Muscle of back (tissue), 11 donors: Measurements from ENCODE around the gene UBE2Q2. TPM values are rescaled to one million over a fixed set of nuclear protein-coding genes. Genes with fewer than 3 reads are reported as not detected.
"Not testable (repeated sequence)": the region's sequence is repeated elsewhere in the genome, so short reads cannot be mapped to it uniquely, and the experiment has no call there.

Experiments
- DNase-seq, 3 donors: peaks; one replicate each; pipeline versions ENCODE4 v3.0.0 to v3.0.0-alpha.2; 2013
- polyA plus RNA-seq, 10 donors: library from polyadenylated mRNA; unstranded; fragments of 120-200 nt; gene quantifications; one replicate each; pipeline ENCODE4 v1.2.1, GENCODE V29; 2013; ENCODE audit not compliant: insufficient read length in 10 of 10

The UBE2Q2 gene
- polyA plus RNA-seq, 10 donors: 44.0 to 64.5 (median 56.1) TPM

DNA sequence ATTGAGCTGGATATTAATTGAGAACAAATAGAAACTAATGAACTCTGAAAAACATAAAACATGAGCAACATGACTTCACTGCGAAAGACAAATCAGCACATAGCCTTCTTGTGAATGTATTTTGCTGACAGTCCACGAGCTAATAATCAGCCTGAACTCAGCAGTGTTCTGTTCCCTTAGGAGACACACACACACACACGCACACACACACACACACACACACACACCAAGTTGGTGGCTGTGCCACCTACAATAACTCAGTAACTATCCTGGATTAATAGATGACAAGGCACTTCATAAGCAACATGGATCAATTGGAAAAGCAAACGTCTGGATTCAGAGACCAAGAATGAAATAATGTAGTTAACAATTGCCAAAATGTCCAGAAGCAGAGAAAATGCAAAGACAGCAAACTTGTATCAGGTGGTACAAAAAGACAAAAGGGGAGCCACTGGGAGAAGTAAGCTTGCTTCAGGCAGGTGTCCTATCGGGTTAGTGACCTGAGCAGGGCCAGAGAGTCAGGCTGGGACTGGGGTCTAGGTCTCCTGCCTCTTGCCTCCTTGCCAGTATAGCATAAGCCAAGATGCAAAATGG lies 20.5 kb upstream of the UBE2Q2 start:
- no peak for DNase-seq

DNA sequence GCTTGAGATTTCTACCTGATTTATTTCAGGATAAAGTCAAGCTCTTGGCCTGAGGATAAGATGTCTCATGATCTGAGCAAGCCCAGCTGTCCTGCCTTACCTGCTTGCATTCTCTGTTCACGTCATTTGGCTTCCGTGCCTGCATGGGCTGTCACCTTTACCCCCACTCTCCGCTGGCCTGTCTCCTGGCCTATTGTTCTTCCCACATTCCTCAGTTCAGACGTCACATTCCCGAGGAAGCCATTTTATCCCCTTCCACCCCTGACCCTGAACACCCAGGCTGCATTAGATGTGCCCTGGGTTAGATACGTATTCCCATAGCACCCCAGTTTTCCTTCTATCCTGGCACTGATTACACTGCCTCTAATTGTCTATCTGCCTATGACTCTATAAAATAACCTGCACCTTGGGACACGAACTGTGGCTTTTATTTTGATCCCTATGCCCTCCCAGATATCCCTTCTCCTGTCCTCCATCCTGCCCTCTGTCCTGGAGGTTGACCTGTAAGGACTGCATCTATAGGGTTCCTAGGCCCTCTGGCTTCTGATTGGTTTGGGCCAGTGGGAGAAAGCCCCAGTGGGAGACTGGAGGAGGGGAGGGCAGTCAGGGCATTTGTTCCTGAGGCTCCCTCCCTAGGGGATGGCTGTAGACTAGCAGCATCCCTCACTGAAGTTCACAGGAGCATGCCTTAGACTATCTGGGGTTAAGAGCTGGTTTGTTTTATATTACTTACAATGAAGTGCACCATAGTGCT lies 19.2 kb upstream of the UBE2Q2 start:
- DNase-seq: no peak

DNA sequence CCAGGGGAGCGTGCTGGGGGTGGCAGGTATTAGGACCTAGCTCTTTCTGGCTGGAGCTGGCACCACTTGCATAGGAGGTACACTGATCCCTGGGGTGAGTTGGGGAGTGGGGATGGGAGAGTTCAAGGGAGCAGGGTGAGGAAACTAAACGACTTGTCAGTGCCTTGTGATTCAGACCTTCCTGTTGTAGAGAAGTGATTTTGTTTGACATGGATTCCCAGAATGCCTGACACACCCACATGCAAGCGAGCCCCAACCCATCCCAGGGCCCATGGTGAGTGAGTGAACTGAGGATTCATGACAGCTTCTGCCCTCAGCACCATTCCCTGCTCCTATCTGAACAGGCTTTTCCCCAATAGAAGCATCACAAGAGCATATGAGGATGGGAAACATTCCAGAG lies 15.6 kb upstream of the UBE2Q2 start:
- no peak for DNase-seq

DNA sequence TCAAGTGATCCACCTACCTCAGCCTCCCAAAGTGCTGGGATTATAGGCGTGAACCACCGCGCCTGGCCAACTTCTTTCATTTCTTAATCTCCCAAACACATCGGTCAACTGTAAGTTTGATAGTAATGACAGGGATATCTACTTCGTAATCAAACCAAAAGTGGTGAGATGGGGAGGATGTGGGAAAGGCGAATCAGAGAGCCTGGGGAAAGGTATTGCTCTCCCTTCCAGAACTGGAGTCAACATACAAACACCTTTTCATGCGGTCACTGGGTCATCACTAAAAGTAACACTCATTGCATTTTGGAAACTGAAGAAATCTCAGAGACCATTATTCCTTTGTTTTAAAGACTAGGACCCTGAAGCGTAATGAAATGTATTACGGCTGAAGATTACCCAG lies 14.8 kb upstream of the UBE2Q2 start:
- no peak for DNase-seq

DNA sequence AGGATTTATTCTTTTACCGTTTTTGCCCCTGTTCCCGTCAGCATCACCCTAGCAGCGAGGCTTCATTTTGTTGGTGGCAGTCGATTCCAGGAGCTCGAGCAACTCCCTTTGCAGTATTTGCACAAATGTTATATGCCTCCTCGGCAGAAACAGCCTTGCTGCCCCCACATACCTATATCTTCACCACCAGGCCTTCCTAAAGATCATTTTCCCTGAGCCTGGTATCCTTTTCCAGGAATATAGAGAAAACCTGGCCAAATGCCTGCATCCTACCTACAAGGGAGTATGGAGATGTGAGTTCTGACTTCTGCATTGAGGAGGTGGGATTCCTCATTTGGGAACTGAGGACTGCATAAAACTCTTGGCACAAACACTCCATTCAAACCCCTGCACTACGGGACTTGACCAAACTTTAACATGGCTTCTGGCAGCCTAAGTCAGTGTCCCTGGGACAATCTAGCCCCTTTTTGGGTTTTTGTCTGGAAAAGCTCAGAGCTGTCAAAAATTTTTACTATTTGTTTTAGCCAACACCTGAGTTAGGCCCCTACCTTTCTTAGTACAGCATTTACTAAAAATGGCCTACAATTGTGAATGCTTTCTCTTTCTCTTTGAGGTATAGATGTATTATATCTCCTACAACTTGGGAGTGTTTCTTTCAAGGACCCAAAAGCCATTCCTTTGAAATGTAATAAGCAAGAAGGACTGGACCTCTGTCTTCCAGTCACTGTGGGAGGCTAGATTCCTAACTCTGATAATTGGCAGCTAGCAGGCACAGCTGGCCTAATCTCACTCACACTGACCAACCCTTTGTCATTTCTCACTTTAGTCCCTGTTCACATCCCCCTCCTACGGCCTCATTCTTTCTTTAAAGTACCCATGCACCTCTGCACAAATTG lies 12.1 kb upstream of the UBE2Q2 start:
- DNase-seq: no peak

DNA sequence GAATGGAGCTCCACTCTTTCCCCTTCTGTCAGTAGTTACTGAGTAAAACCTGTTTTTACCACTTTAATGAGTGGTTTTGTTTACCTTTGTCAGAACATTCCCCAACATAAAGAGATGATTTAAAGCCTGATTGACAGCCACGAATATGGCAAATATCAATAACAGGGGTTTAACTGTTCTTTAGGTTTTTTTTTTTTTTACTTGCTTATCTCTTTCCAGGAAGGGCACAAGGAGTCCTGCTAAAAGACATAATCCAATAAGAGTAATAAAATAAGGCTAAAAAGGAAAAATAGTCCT lies 11.5 kb upstream of the UBE2Q2 start:
- no peak for DNase-seq

DNA sequence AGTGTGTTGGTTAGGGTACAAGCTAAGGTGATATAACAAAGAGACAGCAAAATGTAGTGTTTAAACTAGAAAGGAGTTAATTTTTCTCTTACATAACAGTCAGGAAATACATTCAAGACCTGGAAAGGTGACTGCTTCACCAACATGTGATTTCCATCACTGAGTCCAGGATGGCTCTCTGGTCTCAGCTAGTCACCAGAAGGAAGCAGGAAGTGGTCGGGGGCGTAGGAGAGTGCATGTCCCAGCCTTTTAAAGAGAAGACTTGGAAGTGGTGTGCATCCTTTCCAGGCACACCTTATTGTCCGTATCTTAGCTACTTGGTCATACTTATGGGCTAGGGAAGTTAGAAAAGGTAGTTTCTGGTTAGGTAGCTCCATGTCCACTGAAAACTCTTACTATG lies 11.1 kb upstream of the UBE2Q2 start:
- no peak for DNase-seq

DNA sequence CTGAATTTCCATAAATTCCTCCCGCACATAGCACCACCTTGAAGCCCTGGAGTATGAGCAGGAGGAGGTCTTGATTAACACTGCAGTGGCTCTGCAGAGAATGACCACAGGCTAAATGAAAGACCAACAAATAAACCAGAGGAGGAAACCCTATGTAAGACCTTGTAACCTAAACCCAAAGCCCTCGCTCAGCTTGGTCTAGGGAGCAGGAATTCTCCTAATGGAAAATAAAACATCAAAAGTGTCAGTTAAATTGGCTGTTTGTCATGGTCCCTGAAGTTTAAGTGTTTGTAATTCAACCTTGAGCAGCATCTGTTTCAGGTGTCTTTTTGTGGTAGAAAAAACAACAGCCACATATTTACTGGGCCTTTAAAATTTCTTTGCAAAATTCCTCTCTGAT lies 9.2 kb upstream of the UBE2Q2 start:
- no peak for DNase-seq

DNA sequence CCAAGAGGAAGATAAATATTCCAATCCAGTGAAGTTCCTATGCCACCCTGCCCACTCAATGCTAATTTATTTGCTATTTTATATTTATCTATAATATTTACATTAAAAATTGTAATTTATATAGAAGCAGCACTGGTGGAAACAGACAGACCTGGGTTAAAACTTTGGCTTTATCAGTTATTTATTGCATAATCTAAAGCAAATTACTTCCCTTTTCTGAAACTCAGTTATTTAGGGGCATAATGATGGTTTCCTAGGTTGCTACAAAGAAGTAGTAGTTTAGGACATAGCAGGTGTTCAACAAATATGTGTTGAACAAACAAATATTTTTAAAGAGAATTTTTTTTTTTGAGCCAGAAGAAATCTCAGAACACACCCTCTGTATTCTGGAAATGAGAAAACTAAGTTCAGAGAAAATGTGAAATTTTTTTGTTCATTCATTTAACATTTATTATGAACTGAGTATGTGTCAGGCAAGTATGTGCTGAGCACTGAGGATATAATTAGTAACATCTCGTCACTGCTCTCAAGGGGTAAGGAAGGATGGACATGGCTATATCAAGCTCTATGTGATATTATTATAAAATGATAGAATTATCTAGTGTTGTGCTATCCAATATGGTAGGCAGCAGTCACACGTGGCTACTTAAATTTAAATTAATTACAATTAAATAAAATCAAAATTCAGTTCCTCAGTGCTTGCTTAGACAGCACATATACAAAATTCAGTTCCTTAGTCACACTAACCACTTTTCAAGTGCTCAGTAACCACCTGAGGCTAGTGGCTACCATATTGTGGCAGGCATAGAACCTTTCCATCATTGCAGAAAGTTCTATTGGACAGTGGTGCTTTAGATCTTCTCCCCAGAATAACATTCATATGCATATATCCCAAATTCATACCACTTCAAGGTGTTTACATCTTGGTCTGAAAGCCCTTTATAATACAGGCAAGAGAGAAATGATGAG lies 7.0 kb upstream of the UBE2Q2 start:
- DNase-seq: no peak

DNA sequence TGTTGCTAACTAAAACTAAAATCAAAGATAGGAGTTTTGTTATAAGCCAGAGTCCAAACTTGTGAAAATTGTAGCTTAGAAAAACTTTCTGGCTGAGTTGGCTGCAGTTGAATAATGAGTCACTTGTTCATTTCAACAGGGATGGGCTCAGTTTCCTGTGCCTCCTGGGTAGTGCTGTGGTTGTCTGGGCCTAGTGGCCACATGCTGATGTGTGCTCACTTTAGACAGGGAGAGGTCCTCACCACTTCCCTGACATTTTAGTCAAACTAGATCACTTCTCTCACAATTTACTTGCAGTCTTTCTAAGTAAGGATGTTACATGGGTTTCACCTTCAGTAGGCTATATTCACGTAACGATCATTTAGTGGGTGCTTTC lies 6.3 kb upstream of the UBE2Q2 start:
- peak in 1 of 3 donors; percentile 45 for DNase-seq

DNA sequence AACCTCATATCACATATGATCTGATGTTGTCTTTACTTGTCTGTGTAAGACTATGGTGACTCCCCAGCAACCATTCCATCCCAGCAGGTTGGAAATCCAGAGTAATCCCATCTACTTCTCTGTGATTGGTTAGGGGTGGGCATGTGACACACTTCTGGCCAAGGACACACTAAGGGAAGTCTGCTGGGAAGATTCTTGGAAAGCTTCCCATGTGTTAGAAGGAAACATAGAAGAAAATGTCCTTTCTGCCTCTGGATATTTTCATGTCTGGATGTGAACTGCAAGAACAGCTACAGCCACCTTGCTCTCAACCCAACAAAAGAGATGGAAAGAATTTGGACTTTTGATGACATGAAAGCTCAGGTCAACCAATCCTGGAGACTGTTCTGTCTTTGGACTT lies 2.6 kb upstream of the UBE2Q2 start:
- DNase-seq: peak; percentile 71 to 89 (median 84)

DNA sequence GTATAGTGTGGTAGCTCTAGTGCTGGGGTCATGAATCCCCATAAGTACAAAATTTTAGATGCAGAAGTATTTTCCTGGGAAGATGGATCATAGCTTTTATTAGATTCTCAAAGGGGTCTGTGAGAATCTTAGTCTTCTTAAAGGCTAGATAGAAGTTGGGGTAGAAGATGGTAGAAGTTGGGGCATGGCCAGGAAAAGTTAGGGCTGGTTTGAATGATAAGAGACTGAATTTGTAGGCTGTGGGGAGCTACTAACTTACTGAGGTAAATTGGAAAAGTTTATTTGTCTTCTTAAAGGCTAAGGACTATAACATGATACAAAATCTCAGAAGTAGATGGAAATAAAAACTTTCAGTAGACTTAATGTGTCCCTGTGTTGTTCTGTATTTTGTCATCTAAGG lies 1.6 kb upstream of the UBE2Q2 start:
- DNase-seq: peak in 1 of 3 donors; percentile 15

DNA sequence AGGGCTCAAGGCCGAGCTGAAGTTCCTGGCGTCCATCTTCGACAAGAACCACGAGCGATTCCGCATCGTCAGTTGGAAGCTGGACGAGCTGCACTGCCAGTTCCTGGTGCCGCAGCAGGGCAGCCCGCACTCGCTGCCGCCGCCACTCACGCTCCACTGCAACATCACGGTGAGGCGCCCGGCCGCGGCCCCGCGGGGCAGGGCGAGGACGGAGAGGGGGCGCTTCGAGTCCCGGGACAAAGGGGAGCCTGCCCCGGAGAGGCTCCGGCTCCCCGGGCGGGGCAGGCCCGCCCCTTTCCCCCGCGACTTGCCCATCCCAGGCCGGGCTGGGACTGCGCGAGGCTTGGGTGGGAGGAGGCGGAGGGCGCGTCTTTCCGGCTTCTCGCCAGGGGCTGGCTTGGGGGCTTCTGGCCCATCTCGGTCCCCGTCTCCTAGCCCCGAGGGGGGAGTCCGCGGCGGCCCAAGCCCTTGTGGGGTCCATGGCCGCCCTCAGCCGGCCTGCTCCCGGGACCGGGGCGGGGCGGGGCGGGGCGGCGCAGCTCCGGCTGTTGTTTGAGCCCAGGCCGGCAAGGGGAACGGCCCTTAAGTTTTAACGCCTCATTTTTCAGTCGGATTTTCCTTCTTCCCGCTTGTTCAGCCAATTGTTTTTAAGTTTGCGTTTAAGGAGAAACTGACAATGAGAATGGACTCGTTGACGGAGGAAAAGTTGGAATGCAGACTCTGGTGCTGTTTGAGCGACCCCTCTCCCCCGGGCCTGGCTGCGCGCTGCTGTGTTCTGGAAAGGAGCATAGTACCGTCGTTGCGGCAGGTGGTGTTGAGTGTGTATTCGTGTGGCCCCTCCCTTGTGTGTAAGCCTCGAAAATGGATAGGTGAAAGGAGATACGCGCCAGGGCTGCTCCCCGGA lies 683 bp downstream of the UBE2Q2 start:
- DNase-seq: peak; percentile 41 to 91 (median 70)

DNA sequence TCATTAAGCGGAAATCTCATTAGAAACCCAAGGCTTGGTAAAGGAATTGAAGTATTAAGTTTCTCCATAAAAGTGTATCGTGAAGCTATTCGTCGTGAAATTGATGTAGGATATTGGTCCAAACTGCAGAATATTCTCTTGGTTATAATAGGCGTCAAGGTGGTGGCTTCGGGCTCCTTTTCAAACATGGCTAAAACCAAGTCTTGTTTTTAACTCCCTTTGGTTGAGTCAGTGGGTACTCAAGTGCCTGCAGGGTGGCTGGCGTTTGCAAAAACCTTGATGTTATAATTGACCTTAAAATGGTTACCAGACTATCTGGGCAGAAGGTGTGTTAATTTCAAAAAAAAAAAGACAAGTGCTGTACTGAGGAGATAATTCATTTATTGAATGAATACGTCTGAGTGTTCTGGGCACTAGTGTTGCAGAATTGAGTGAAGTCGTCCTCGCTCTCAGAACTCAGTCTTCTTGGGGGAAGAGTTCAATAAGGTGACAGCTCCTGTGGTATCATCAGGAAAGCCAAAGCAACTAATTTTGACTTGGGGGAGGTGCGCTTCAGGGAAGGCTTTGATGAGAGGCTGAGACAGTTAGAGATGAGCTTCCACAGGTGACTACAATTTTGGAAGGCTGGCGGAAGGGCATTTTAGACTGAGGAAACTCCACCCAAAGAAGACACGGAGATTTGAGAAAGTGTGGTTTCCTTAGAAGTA lies 1.5 kb downstream of the UBE2Q2 start:
- DNase-seq: no peak

DNA sequence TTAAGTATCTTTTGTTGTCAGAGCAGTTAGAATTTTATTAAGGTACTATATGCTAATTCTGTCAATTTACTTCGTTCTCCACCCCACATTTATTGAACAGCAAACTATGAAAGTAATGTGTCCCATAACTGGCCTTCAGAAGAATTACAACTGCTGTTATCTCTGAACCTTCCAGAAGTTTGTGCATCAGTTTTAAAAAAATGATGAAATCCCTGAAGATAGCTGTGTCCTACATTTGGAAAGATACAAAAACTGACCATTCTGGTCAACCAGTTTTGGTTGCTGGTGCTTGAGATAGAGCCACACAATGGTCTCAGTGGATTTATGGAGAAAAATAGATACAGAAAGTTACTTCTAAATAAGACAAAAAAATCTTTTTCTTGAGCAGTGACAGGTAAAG lies 5.9 kb downstream of the UBE2Q2 start:
- DNase-seq: no peak

DNA sequence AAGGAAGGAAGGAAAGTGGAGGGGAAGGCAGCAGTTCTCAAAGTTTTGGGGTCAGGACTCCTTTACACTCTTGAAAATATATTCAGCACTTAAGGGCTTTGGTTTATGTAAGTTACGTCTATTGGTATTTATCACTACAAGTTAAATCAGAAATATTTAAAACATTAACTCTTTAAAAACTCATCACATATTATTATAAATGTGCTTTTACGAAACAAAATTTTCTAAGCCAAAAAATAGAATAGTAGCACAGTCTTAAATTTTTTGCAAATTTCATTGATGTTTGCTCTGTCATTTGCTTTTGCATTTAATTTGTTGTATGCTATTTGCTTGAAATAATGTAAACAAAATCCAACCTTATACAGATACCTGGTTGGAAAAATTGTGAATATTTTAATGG lies 7.5 kb downstream of the UBE2Q2 start:
- no peak for DNase-seq

DNA sequence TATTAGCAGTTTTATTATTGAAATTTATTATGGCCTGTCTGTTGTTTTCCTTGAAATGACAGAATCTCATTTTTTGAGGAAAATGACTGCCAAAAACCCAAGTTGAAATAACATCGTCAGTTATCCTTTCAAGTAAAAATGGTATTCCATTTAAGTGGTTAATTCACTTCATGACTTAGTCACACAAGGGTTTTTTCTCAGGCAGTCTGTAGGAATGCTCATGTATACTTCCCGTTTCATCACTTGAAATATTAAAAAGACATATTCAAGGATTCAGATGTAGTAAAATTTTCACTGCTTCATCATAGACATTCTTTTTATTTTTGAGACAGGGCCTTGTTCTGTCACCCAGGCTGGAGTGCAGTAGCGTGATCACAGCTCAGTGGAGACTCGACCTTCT lies 8.3 kb downstream of the UBE2Q2 start:
- not testable (repeated sequence) for DNase-seq

DNA sequence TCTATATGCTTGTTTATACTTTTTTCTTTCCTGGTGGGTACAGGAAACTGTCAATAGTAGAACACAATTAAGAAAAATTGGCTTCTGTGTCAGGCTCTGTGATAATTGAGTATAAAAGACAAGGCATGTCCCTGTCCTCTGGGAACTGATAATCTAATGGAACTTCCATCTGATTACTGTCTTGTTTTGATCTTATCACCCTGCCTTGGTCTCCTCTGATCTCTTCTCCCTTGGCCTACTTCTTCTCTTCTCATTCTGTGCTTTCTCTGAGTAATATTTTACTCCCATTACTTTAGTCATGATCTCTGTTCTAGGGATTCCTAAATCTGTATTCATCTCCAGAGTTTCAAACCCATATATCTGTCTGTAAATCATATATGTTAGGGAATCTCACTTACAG lies 14.6 kb downstream of the UBE2Q2 start:
- DNase-seq: no peak

DNA sequence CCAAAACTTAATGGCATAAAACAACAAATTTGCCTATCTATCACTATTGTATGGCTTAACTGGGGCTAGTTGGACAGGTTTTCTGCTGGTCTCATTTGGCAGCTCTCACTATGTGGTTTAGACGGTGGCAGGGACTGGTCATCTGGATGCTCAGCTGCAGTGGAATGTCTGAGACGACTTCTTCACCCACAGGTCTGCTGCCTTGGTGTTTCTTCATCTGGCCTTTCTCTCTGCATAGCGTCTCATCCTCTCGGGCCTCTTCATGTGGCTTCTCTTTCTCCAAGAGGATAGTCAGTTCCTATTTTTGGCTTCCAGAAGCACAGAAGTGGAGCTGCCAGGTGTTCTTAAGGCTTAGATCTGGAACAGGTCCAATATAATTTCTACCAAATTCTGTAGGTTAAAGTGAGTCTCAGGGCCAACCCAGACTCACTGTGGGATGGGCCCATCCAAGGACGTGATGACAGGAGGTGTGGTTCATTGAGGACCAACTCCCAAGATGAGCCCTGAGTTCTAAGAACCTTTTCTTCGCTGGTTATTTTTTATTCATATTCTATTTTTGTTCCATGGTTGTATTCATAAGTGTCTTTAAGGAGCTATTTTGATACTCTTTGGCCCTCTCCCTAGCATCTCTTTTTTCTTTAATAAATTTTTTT lies 18.6 kb downstream of the UBE2Q2 start:
- no peak for DNase-seq

DNA sequence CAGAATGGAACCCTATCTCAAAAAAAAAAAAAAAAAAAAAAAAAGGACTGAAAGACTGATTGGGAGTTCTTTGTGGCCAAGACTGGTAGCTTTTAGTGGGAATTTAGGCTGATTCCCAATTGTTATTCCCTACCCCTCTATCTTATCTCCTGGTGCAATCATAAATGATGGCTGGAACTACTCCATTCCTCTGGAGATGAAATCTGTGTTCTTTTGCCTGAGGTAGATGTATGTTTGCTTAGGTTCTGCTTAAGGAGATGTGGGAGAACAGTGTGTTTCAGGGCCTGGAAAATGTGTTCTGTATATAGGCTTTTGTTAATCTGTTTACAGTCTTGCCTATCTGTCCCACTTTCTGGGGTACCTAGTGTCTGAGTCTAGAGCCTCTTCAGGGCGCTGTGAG lies 19.5 kb downstream of the UBE2Q2 start:
- DNase-seq: no peak
